ENCODE measurements around the gene PSMD1. TPM values are rescaled to one million over a fixed set of nuclear protein-coding genes. Genes with fewer than 3 reads are reported as not detected.

The PSMD1 gene
- total and polyA plus RNA-seq, 2 donors (not counting 3 experiments of a cell fraction or from before 2014, with no cell fraction given): 163 to 209 TPM

DNA sequence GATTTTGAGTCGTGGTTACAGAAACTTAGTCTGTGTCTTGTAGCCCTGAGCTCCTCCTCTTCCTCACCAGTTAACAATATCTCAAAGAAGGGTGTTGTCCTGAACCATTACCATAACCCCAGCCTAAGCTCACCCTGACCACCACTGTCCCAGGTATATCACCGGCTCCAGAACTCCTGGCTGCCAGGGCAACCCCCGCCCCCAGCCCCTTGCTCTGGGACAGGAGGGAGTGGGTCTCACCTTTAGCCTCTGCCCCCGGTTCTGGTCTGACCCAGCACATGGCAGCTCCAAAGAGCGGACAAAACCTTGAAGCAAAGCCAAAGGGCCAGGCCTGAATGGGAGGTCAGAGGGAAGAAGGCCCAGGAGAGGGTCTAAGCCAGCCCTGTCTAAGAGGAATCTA is 5.6 kb upstream of the PSMD1 start:
- no peak for DNase-seq (ENCODE audit: low read depth, low spot score)
- Histone ChIP-seq H3K27me3 (ENCODE audit: control insufficient read depth in 2 of 2, insufficient read depth in 2 of 2, low read length in 2 of 2) (peaks cover 4 to 14% of the 10 kb centered on the region in 2 experiments), H2AFZ (ENCODE audit: low read depth, low read length) (no peak overlapping the region), H3K9ac (replicated peaks; ENCODE audit: extremely low read depth, insufficient read depth, low read length) (no peak overlapping the region), H3K27ac (ENCODE audit: insufficient read depth, low read depth, low read length) (no peak overlapping the region), H3K9me3 (replicated peaks; ENCODE audit: control insufficient read depth, insufficient read depth, low read length) (no peaks in the 10 kb centered on the region), H3K4me2 (ENCODE audit: insufficient read depth, low read length) (no peak overlapping the region), H3K79me2 (ENCODE audit: control insufficient read depth, insufficient read depth, low read length) (no peaks in the 10 kb centered on the region), H3K4me3 (replicated peaks in 1 of 3; ENCODE audit: insufficient read depth in 1 of 3, low read depth in 1 of 3, low read length in 3 of 3) (no peak overlapping the region), H3K9me1 (replicated peaks; ENCODE audit: control insufficient read depth, extremely low read depth, insufficient read depth, low read length) (no peaks in the 10 kb centered on the region), H3K36me3 (ENCODE audit: control insufficient read depth in 2 of 2, extremely low read depth in 1 of 2, insufficient read depth in 2 of 2, low read length in 2 of 2) (no peaks in the 10 kb centered on the region), H3K4me1 (ENCODE audit: control insufficient read depth, extremely low read depth, insufficient read depth, low read length) (peaks cover 2% of the 10 kb centered on the region), H4K20me1 (replicated peaks; ENCODE audit: control insufficient read depth, extremely low read depth, insufficient read depth, low read length) (no peaks in the 10 kb centered on the region)
- ChIA-PET POLR2A (no interaction called here), CTCF (no interaction called here)
- TF ChIP-seq CTCF (IDR thresholded peaks at IDR 0.05; ENCODE audit: extremely low read depth in 1 of 2, insufficient read depth in 1 of 2, low read depth in 1 of 2, low read length in 2 of 2) (no peak), GATA2 (IDR thresholded peaks at IDR 0.05; ENCODE audit: insufficient read depth, insufficient read length, low read depth, low read length) (no peak), FOS (IDR thresholded peaks at IDR 0.05; ENCODE audit: borderline replicate concordance, insufficient read depth, low read length) (no peak), POLR2A (IDR thresholded peaks at IDR 0.05; ENCODE audit: low read depth, low read length) (no peak), MYC (IDR thresholded peaks at IDR 0.05; ENCODE audit: low read depth, low read length) (no peak), POLR2AphosphoS5 (IDR thresholded peaks at IDR 0.05; ENCODE audit: insufficient read depth, low read depth, low read length) (no peak), JUN (IDR thresholded peaks at IDR 0.05; ENCODE audit: borderline replicate concordance, insufficient read depth, insufficient read length, low read depth) (no peak), EZH2 (IDR thresholded peaks at IDR 0.05; ENCODE audit: borderline replicate concordance, low read depth, low read length, severe bottlenecking) (no peak)
- TF ChIP-seq, protein P1, sequence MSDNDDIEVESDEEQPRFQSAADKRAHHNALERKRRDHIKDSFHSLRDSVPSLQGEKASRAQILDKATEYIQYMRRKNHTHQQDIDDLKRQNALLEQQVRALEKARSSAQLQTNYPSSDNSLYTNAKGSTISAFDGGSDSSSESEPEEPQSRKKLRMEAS (IDR thresholded peaks at IDR 0.05; ENCODE audit: insufficient read depth, insufficient read length): no peak
- dilution Hi-C loops (cut with MboI; ENCODE audit: extremely low pct_ligation_motif_present, low sequenced_read_pairs): no loop called here
- intact Hi-C loops (cut with micrococcal nuclease): no loop called here
- no peak for FAIRE-seq
- BruUV-seq (replicated peaks): no TSS peak
